ENCODE measurements around the gene ATF2.

ATF2 gene

GRCh38 chr2:175080479-175080878 lies 87.5 kb downstream of the ATF2 start:
- Histone ChIP-seq H3K9ac (ENCODE audit: low read depth, low read length, poor library complexity) (no peak overlapping the region), H3K9me3 (replicated peaks in 1 of 2; ENCODE audit: control insufficient read depth in 2 of 2, insufficient read depth in 1 of 2, low read depth in 1 of 2, low read length in 2 of 2) (peaks cover 0 to 17% of the 10 kb centered on the region in 2 donors), H2BK12ac (ENCODE audit: low read length) (no peak overlapping the region), H3K27ac (replicated peaks; ENCODE audit: low read length) (no peak overlapping the region), H3K23ac (ENCODE audit: low read depth, low read length, poor library complexity) (no peak overlapping the region), H3K14ac (ENCODE audit: low read length) (no peak overlapping the region), H2BK15ac (ENCODE audit: low read length) (no peak overlapping the region), H3K36me3 (replicated peaks in 1 of 2; ENCODE audit: control insufficient read depth in 2 of 2, insufficient read depth in 2 of 2, low read length in 2 of 2) (peaks cover 6 to 82% of the 10 kb centered on the region in 2 donors), H3K4me1 (ENCODE audit: control insufficient read depth in 2 of 2, insufficient read depth in 1 of 2, low read depth in 1 of 2, low read length in 2 of 2) (no peaks in the 10 kb centered on the region), H3K4ac (ENCODE audit: low read length) (no peak overlapping the region), H3K4me3 (ENCODE audit: low read length in 2 of 2) (no peak overlapping the region), H3K79me1 (ENCODE audit: low read depth, low read length) (no peaks in the 10 kb centered on the region), H3K4me2 (ENCODE audit: insufficient read depth, low read length, poor library complexity, severe bottlenecking) (no peak overlapping the region), H2AK5ac (ENCODE audit: low read depth, low read length) (no peak overlapping the region), H2BK120ac (ENCODE audit: low read depth, low read length) (no peak overlapping the region), H2BK5ac (ENCODE audit: low read length) (no peak overlapping the region), H4K91ac (ENCODE audit: low read depth, low read length, poor library complexity) (no peak overlapping the region), H4K8ac (ENCODE audit: low read depth, low read length) (no peak overlapping the region), H3K27me3 (ENCODE audit: control insufficient read depth in 3 of 3, insufficient read depth in 3 of 3, low read depth in 1 of 3, low read length in 3 of 3) (no peaks in the 10 kb centered on the region), H2AFZ (ENCODE audit: low read length) (no peak overlapping the region), H3K18ac (ENCODE audit: low read length) (no peak overlapping the region)
- no peak for DNase-seq (ENCODE audit: low spot score)
- WGBS, 2 donors (ENCODE audit: extremely low coverage in 2 of 2, insufficient read length in 2 of 2, insufficient replicate concordance in 1 of 2) = no CpG with 5 or more reads among the region's 3 CpGs

GRCh38 chr2:175076272-175076671 lies 91.7 kb downstream of the ATF2 start:
- Histone ChIP-seq H3K4me1 (ENCODE audit: control insufficient read depth in 2 of 2, insufficient read depth in 1 of 2, low read depth in 1 of 2, low read length in 2 of 2) (no peaks in the 10 kb centered on the region), H3K23ac (ENCODE audit: low read depth, low read length, poor library complexity) (no peak overlapping the region), H2BK15ac (ENCODE audit: low read length) (no peak overlapping the region), H3K4me3 (ENCODE audit: low read length in 2 of 2) (no peak overlapping the region), H4K8ac (ENCODE audit: low read depth, low read length) (no peak overlapping the region), H2BK120ac (ENCODE audit: low read depth, low read length) (no peak overlapping the region), H3K4me2 (ENCODE audit: insufficient read depth, low read length, poor library complexity, severe bottlenecking) (no peak overlapping the region), H3K79me1 (ENCODE audit: low read depth, low read length) (no peaks in the 10 kb centered on the region), H3K9ac (ENCODE audit: low read depth, low read length, poor library complexity) (no peak overlapping the region), H2AFZ (ENCODE audit: low read length) (no peak overlapping the region), H3K14ac (ENCODE audit: low read length) (no peak overlapping the region), H3K27me3 (ENCODE audit: control insufficient read depth in 3 of 3, insufficient read depth in 3 of 3, low read depth in 1 of 3, low read length in 3 of 3) (no peaks in the 10 kb centered on the region), H3K27ac (replicated peaks; ENCODE audit: low read length) (no peak overlapping the region), H2AK5ac (ENCODE audit: low read depth, low read length) (no peak overlapping the region), H2BK12ac (ENCODE audit: low read length) (no peak overlapping the region), H4K91ac (ENCODE audit: low read depth, low read length, poor library complexity) (no peak overlapping the region), H2BK5ac (ENCODE audit: low read length) (no peak overlapping the region), H3K9me3 (replicated peaks in 1 of 2; ENCODE audit: control insufficient read depth in 2 of 2, insufficient read depth in 1 of 2, low read depth in 1 of 2, low read length in 2 of 2) (peaks cover 0 to 7% of the 10 kb centered on the region in 2 donors), H3K4ac (ENCODE audit: low read length) (no peak overlapping the region), H3K18ac (ENCODE audit: low read length) (no peak overlapping the region), H3K36me3 (replicated peaks in 1 of 2; ENCODE audit: control insufficient read depth in 2 of 2, insufficient read depth in 2 of 2, low read length in 2 of 2) (peaks cover 7 to 95% of the 10 kb centered on the region in 2 donors)
- no peak for DNase-seq (ENCODE audit: low spot score)
- WGBS, 2 donors (ENCODE audit: extremely low coverage in 2 of 2, insufficient read length in 2 of 2, insufficient replicate concordance in 1 of 2) = no CpG with 5 or more reads among the region's 1 CpG

DNA sequence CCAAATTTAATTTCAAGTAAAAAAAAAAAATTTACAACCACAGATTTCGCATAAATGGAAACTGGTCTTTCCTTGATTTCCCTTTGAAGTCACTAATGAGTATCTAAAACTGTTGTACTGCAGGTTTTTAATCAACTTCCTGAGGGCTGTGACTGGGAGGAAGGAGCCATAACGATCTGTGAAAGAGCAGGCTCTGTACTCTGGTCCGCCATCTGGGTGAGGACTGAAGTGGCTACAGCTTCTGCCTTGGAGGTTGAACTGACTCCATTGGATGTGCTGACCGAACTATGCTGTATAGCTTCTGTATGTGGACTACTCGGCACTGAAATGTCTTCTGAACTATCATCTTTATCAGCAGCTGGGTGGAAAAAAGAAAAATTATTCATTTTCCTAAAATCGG lies 93.5 kb downstream of the ATF2 start:
- Histone ChIP-seq H3K18ac (ENCODE audit: low read length) (no peak overlapping the region), H3K4ac (ENCODE audit: low read length) (no peak overlapping the region), H3K4me2 (ENCODE audit: insufficient read depth, low read length, poor library complexity, severe bottlenecking) (no peak overlapping the region), H3K27ac (replicated peaks; ENCODE audit: low read length) (no peak overlapping the region), H3K36me3 (replicated peaks in 1 of 2; ENCODE audit: control insufficient read depth in 2 of 2, insufficient read depth in 2 of 2, low read length in 2 of 2) (peaks cover 4 to 92% of the 10 kb centered on the region in 2 donors), H2BK5ac (ENCODE audit: low read length) (no peak overlapping the region), H2AK5ac (ENCODE audit: low read depth, low read length) (no peak overlapping the region), H3K23ac (ENCODE audit: low read depth, low read length, poor library complexity) (no peak overlapping the region), H2BK12ac (ENCODE audit: low read length) (no peak overlapping the region), H3K79me1 (ENCODE audit: low read depth, low read length) (no peaks in the 10 kb centered on the region), H3K27me3 (ENCODE audit: control insufficient read depth in 3 of 3, insufficient read depth in 3 of 3, low read depth in 1 of 3, low read length in 3 of 3) (no peaks in the 10 kb centered on the region), H3K9ac (ENCODE audit: low read depth, low read length, poor library complexity) (no peak overlapping the region), H4K91ac (ENCODE audit: low read depth, low read length, poor library complexity) (no peak overlapping the region), H3K4me3 (ENCODE audit: low read length in 2 of 2) (no peak overlapping the region), H3K14ac (ENCODE audit: low read length) (no peak overlapping the region), H3K9me3 (replicated peaks in 1 of 2; ENCODE audit: control insufficient read depth in 2 of 2, insufficient read depth in 1 of 2, low read depth in 1 of 2, low read length in 2 of 2) (peaks cover 0 to 7% of the 10 kb centered on the region in 2 donors), H2AFZ (ENCODE audit: low read length) (no peak overlapping the region), H2BK120ac (ENCODE audit: low read depth, low read length) (no peak overlapping the region), H3K4me1 (ENCODE audit: control insufficient read depth in 2 of 2, insufficient read depth in 1 of 2, low read depth in 1 of 2, low read length in 2 of 2) (no peaks in the 10 kb centered on the region), H4K8ac (ENCODE audit: low read depth, low read length) (no peak overlapping the region), H2BK15ac (ENCODE audit: low read length) (no peak overlapping the region)
- WGBS, 2 donors (ENCODE audit: extremely low coverage in 2 of 2, insufficient read length in 2 of 2, insufficient replicate concordance in 1 of 2) = no CpG with 5 or more reads among the region's 6 CpGs
- no peak for DNase-seq (ENCODE audit: low spot score)

DNA sequence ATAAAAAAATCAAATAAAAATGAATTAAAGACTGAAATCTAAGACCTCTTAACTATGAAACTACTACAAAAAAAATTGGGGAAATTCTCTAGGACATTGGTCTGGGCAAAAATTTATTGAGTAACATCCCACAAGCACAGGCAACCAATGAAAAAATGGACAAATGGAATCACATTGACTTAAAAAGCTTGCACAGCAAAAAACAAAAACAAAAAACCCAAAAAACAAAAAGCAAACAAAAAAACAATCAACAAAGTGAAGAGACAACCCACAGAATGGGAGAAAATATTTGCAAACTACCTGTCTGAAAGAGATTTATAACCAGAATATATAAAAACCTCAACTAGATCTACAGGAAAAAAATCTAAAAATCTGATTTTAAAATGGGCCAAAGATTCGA lies 99.5 kb downstream of the ATF2 start:
- Histone ChIP-seq H3K4me2 (ENCODE audit: insufficient read depth, low read length, poor library complexity, severe bottlenecking) (no peak overlapping the region), H3K9me3 (replicated peaks in 1 of 2; ENCODE audit: control insufficient read depth in 2 of 2, insufficient read depth in 1 of 2, low read depth in 1 of 2, low read length in 2 of 2) (peaks cover 0 to 36% of the 10 kb centered on the region in 2 donors), H2BK120ac (ENCODE audit: low read depth, low read length) (no peak overlapping the region), H4K91ac (ENCODE audit: low read depth, low read length, poor library complexity) (no peak overlapping the region), H3K4me3 (ENCODE audit: low read length in 2 of 2) (no peak overlapping the region), H3K4ac (ENCODE audit: low read length) (no peak overlapping the region), H4K8ac (ENCODE audit: low read depth, low read length) (no peak overlapping the region), H3K79me1 (ENCODE audit: low read depth, low read length) (no peaks in the 10 kb centered on the region), H3K23ac (ENCODE audit: low read depth, low read length, poor library complexity) (no peak overlapping the region), H3K9ac (ENCODE audit: low read depth, low read length, poor library complexity) (no peak overlapping the region), H3K18ac (ENCODE audit: low read length) (no peak overlapping the region), H3K36me3 (replicated peaks in 1 of 2; ENCODE audit: control insufficient read depth in 2 of 2, insufficient read depth in 2 of 2, low read length in 2 of 2) (peaks cover 3 to 87% of the 10 kb centered on the region in 2 donors), H3K14ac (ENCODE audit: low read length) (no peak overlapping the region), H2BK12ac (ENCODE audit: low read length) (no peak overlapping the region), H3K27ac (replicated peaks; ENCODE audit: low read length) (no peak overlapping the region), H2AK5ac (ENCODE audit: low read depth, low read length) (no peak overlapping the region), H3K4me1 (ENCODE audit: control insufficient read depth in 2 of 2, insufficient read depth in 1 of 2, low read depth in 1 of 2, low read length in 2 of 2) (no peaks in the 10 kb centered on the region), H2AFZ (ENCODE audit: low read length) (no peak overlapping the region), H3K27me3 (ENCODE audit: control insufficient read depth in 3 of 3, insufficient read depth in 3 of 3, low read depth in 1 of 3, low read length in 3 of 3) (no peaks in the 10 kb centered on the region), H2BK5ac (ENCODE audit: low read length) (no peak overlapping the region), H2BK15ac (ENCODE audit: low read length) (no peak overlapping the region)
- no CpG with 5 or more reads among the region's 1 CpG for WGBS, 2 donors (ENCODE audit: extremely low coverage in 2 of 2, insufficient read length in 2 of 2, insufficient replicate concordance in 1 of 2)
- DNase-seq (ENCODE audit: low spot score) = no peak
